Amniotic stem cell (primary cell): ENCODE data around the gene ADORA1.

Source experiments
- DNase-seq: peaks from one replicate; lab custom pipeline; 2025; lab: John Stamatoyannopoulos, UW

Gene ADORA1

DNA sequence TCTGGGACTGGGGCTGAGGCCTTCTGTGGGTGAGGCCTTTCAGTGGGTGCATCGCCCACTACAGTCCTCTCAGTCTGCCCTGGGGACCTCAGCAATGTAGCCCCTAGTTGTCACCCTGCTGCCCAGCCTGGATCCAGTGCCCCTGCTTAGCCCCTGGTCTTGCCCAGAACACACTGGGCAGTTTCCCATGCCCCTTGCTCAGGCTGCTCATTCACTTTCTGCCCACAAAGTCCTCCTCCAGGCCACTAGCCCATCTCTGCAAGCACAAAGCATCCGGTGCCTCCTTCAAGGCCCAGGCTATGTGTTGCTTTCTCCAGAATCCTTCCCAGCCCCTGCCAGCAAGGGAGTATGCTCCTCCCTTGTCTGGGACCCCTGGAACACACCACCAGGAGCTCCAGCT, 5.4 kb upstream of the ADORA1 start:
- no peak for DNase-seq

DNA sequence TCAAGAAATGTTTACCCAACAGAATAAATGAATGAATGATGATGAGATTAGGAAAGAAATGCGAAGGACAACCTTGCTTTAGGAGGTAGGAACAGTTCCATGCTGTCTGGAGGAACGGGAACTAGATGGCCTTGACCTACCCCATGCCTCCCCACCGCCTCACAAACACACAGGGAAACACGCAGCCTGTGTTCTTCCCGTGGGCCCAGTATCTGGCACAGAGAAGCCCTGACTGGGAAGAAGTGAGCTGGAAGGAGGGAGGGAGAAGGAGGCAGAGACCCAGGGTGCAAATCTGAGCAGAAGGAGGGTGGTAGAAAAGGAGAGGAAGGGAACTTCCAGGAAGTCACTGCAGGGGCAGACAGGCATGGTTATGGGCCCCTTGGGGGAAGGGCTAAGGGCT, 3.5 kb upstream of the ADORA1 start:
- no peak for DNase-seq

DNA sequence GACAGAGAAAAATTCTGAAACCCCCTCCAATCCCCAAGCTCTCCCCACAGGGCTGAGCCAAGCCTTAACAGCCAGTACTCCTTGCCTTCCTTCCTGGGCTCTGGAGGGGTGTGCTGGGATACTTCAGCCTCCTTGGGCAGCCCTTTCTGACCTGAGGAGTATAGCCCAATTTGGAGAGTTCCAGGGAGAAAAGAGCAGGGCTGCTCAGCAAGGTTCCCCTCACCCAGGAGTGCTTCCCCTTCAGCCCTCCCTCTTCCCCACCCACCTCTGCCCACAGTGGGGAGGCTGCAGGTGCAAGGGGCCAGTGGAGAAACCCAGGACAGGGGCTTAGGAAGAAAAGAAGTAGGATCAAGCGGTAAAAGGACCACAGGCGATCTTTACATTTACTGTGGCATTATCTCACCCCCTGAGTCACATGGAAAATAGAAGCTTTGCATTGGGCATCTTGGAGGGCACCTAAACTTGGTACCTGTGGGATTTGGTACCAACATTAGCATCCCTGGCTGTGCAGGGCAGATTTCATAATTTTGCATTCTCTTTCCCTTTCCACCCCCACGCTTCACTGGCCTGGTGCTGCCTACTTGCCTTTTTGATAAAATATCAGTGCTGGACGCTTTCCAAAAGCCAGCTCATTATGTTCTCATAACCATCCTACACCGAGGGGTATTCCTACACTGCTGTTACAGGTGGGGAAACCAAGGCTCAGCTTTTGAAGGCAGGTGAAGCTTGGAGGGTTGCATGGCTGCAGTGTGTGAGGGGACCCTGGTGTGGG, 2.8 kb upstream of the ADORA1 start:
- DNase-seq = no peak

DNA sequence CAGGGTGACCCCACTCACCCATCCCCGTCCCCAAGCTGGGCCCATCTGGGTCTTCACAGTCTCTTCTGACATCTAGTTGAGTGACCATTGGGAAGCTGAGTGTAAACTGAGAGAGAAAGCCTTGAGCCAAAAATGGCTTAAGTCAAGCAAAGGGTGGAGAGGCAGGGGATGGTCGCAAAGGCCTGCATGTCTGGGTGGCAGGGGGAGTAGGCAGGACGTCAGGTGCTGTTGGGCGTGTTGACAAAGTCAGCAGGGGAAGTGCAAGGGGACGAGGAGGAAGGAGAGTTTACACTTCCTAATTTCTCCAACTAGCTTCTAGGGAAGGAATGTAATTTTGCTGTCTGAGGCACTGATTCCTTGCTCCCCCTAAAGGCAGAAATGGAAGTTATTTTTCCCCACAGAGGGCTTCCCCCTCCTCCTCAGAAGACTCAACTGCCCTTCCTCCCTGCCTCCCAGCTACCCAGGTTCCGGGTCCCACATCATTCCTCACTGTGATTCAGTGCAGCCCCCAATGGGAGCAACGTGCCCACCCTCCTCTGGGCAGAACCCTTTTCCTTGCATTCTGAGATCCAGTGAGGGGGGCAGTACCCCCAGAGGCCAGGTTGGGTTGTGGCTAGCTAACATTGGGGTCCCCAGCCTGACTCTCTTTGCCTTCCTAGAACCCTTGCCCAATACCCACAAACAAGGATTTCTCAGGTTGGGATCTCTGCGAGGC, 1.2 kb upstream of the ADORA1 start:
- DNase-seq = peak; percentile 7

DNA sequence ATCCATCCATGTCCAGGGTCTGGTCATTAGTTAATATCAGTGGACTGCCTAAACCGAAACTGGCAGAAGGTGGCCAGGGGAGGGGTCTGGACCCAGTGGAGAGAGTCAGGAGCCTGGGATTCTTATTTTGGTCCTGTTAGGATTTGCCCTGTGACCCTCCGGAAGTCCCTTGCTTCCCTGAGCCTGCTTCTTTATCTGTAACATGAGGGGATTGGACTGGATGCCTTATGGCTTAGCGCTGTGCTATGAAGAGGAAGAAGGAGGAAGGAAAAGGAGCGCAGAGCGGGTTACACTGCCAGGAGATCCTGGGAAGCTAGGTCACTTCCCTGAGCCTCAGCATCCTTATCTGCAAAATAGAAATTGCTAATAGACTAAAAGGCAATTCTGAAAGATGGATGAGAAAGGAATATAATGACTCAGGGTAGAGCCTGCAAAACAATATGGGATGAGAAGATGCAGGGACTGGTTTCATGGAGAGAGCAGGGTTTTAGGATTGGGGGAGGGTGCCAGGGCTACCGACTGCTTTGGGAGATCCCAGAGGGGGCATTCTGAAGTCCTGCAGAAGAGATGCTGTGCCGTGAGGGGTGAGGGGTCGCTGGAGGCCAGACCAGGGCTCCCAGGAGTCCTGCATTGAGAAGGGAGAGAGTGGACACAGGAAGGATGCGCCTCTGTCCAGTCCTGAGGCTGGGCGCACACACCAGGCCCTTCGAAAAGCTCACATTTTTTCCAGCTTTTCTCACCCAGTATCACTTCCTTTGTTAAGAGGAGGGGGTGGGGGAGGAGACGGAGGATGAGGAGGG, 460 bp upstream of the ADORA1 start:
- no peak for DNase-seq

DNA sequence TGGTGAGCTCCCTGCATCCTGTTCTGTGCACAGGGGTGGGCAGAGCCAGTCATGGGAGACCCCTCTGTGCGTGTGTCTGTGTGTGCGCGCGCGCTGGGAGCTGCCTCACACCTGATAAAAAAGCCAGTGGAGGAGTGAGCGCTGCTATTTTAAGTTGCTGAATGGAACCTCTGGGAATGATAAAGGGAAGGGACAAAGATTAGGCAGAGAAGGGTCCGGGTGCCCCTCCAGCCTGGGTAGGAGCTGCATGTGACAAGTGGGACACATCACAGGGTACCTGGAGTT, 847 bp downstream of the ADORA1 start:
- no peak for DNase-seq

DNA sequence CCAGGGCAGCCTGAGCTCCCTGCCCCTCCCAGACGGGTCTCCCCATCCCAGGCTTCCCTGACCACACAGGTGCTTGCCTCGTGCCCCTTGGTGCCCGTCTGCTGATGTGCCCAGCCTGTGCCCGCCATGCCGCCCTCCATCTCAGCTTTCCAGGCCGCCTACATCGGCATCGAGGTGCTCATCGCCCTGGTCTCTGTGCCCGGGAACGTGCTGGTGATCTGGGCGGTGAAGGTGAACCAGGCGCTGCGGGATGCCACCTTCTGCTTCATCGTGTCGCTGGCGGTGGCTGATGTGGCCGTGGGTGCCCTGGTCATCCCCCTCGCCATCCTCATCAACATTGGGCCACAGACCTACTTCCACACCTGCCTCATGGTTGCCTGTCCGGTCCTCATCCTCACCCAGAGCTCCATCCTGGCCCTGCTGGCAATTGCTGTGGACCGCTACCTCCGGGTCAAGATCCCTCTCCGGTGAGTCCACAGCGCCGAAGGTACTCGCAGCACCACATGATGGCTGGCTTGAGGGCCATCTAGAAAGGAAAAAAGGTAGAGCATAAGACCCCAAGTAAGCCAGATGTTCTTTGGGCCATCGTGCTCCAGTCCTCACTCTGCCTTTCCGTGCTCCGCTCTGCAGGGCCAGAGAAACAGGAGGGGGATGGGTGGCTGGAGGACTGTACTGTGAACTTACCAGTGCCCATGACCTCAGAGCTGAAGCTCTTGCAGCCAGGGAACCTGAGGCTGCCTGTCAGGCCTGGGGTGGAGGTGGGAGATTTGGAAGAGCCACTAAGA, 1.4 kb downstream of the ADORA1 start:
- no peak for DNase-seq

DNA sequence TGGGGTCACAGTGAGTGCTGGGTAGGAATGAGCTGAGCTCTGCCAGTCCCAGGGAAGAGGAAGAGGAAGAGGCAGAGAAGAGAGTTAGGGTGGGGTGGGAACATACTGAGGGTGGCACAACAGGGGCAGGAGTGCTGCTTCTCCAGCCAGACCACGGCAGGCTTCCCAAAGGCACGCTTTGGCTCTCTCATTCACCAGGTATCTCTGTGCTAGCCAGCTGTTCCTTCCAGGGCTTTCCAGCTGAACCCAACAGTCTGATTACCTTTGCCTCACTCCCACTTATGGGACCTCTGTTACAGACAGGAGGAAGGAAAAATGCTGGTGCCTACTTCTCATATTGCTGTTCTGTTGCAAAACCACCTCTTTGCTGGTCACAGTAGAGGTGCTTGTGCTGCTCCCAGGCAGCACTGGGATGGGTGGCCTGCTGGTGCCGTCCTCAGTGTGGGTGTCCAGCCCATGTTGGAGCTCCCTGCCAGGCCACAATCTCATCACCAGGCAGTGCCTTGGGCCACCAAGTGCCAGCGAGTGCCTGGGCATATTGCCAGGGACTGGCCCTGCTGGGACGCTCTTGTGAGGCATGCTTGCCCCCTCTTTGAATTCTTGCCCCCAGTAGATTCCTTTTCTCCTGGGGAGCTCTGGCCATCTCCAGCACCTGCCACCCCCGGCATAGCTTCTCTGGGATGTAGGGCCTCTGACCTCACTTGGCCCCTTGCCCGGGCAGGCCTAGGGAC, 2.1 kb downstream of the ADORA1 start:
- DNase-seq = no peak

DNA sequence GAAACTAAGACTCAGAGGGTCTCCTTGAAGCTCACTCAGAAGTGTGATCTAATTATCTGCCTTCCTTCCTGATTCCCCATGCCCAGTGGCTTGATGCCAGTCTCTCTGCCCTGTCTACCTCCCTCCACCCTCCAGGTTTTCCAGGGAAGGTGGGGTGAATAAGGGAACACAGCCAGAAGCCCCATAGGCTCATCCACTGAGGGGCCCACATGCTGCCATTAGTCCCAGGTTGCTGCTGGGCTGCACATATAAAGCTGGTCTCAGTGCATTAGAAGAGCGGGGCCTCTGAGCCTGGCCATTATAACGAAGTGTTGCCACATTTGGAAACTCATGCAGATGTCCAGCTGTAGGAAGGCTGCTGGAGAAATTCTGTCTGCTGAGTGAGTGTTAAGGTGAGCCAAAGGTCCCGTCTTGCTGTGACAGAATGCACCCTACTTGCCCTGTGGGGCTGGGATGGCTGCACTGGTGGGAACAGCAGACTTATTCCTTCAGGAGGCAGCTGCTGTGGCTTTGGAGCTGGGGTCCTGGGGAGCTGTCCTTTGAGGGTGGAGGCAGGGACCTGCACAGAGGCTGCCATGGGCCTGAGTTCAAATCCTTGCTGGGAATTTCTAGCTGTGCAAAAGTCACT, 2.9 kb downstream of the ADORA1 start:
- DNase-seq = no peak

DNA sequence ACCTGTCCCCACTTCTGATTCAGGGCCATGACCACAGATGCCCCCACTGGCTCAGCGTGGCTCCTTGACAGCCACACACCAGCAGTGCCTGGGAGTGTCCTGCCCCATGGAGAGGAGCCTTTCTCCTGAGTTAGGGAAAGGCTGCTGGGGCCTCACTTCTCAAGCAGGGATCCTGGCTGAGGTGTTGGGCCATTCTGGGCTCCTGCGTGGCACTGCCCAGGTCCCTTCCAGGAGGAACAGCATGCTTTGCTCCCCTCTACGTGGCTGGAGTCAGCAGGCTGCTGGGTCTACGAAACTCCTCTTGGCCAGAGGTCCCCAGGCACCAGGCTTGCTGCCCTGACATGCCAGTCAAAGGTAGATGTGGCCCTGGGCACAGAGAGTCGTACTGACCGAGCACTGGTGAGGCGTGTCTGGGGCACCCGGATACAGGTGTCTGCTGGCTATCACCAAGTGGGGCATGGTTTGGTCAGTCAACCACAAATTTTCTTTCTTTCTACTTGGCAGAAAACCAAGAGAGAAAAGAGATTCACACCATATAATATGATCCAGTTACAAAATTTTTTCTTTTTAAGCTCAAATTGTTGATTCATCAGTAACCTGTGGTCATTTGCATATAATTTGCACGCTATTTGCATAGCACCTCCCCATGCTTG, 4.1 kb downstream of the ADORA1 start:
- DNase-seq = no peak

DNA sequence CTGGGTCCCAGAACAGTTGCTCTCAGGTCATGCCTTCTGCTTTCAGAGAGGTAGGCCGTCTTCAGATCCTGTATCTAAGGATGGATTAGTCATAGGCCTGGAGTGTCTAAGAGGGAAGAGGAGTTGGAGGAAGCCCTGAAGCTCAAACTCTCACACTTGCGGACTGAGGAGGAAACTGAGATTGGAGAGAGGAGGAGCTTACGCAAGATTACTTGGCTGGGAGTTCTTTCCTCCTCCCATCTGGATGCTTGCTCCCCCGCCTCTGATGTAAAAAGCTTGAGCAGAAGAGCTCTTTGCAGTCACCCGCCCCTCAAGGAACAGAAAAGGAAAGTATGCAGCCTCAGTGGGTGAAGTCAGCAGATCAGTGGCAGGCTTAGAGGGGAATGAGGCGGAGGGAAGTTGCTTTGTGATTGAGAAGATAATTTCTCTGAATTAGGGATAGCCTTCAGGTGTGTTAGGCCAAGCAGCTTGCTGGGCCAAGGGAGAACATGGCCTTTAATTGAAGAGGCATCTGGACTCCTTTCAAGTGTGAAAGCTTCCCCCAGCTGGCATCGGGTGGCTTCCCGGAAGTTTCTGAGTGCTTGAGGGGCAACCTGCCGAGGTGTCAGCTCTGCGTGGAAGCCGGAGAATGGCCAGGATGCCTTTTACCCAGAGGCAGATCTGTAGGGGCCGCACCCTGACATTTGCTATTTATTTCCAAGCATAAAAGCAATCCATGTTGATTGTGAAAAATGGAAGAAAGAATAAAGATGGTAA, 6.6 kb downstream of the ADORA1 start:
- DNase-seq = no peak

DNA sequence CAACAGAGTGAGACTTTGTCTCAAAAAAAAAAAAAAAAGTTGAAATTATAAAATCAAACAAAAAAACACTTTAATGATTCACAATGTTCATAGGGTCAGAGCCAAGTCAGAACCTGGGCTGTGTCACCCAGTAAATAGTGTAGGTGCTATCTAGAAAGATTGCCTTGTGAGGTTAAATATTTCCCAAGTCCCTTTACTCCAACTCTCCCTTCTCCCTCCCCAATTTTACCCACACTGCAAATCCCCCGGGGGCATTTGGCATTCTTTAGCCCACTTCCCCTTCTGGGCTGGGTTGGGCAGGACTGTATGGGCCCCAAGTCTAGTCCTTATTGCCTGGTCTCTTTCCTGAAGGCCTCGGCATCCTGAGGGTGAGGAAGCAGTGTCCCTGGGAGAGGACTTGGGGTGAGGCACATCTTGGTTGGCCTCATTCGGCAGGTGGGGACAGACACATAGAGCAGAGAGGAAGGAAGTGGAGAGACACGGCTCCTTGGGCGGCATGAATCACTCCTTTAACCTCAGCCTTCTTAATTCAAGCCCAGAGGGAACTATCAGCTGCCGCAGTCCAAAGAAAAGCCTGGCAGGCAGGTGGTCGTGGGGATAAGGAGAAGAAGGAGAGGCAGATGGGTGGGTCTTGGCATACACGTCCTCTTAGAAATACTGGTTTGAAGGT, 8.2 kb downstream of the ADORA1 start:
- DNase-seq = no peak

DNA sequence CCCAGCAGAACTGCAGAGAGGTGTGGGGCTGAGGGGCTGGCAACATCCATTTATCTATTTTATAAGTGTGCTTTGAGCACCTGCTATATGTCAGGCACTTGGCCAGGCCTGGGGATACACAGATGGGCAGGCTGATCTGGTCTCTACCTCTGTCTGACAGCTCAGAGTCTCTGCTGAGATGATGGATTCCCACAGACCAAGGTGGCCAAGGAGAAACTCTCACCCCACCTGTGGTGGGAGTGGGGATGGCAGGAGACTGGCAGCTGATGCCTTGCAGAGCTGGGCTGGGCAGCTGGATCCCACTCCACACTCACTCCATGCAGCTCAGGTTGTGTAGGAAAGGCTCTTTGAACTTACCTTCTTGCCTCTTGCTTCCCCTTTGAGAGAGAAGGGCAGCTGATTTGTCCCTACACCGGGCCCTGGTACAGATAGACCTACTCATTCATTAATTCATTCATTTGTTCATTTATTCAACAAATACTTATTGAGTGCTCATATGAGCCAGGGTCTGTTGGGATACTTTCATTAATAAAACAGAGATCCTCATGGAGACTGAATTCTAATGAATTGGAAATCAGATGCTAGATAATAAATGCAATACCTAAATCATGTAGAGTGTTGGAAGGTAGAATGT, 9.0 kb downstream of the ADORA1 start:
- DNase-seq = no peak

DNA sequence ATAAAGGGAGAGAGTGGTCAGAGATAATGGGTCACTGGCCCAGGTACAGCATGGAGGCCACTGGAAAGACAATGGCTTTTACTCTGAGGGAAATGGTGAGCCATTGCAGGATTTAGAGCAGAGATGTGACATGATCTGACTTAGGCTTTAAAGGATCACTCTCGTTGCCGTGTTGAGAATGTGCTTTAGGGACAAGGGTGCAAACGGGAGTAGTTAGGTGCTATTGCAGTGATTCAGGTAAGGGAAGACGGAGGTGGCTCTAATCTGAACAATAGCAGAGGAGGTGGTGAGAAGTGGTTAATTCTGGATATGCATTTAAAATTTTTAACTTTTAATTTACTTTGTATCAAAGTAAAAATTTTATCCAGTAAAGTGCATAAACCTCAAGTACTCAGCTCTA, 9.8 kb downstream of the ADORA1 start:
- no peak for DNase-seq

DNA sequence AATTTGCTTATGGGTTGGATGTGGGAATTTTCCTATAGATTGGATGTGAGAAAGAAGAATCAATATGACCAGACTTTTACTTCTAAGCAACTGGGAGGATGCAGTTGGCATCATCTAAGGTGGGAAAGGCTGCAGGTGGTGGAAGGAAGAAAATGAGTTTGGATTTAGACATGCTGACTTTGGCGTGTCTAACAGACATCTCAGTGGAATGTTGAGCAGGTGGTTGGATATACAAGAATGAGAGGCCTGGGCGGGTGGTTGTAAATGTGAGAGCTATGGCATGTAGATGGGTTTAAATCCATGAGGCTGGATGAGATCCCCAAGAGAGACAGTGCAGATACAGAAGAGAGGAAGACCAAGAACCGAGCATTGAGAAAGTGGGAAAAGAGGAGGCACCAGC, 10.5 kb downstream of the ADORA1 start:
- no peak for DNase-seq

DNA sequence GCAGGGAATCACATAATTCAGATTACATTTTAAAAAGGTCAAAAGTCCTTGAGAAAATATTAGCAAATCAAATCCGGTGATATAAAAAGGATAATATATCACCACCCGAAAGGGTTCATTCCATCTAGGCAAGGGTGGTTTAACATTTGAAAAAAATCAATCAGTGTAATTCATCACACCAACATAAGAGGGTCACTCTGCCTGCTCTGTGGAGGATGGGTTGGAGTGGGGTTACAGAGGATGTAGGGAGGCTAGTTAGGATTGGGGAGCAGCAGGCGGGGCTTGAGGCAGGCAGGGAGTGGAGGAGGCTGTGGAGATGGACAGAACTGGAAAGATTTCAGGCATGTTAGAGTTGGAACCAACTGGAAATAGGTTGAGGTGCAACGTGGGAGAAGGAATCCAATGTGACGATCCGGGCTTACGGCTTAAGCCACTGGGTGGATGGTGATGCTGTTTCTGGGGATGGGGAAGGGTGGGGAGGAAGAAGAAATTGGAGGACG, 12.5 kb downstream of the ADORA1 start:
- no peak for DNase-seq

DNA sequence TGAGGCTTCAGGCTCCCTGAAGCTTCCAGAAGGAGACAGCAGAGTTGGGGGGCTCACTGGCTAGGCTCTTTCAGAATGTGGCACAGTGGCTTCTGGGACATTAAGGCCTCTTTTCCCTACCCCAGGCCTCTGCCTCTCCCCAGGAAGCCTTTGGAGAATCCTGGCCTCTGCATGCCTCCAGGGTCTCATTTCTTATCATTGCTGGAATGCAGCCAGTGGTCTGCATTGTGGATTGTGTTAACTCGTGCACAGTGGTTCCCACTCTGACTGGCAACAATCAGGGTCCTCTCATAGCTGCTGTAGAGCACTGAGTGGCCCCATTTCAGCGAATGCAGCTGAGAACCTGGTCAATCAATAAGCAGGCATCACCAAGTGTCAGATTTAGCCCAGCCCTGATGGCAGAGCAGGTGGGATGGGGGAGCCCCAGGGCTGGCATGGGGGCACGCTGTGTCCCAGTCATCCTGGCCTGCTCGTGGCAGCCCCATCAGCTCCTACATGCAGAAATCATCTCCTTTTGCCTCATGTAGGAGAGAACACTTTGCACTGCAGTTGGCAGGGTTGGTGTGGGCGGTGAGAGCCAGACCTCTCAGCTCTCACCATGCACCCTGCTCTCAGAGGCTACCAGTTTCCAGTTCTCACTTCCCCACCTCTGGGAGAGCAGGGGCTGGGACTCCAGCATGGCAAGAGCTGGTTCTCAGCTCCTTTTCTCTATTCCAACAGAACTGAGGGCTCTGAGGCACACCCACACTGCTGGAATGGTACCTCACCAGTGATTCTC, 13.4 kb downstream of the ADORA1 start:
- no peak for DNase-seq

DNA sequence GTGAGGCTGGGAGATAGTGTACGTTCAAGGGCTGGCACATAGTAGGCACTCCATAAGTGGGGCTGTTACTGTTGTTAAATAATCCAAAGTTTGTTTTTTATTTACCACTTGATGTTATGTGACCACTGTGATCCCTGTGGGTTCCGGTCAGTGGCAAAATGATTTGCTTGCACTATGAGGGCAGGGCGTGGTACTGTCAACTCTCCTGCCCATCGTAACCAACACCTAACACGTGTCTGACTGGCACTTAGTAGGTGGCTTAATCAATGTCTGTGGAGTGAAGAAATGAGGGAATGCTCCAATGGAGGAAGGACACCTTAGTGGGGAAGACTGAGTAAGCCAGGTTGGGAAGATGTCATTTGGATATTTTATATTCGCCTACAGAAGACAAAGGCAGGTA, 14.6 kb downstream of the ADORA1 start:
- DNase-seq = no peak
